GM12892 (cell line): ENCODE results near the gene PTPN20.

Experiments
- POLR2A ChIP-seq: IDR thresholded peaks from 2 replicates; pipeline ENCODE4 v1.6.1; 2011; ENCODE audit warnings: low read depth, low read length, control low read depth
- POLR2AphosphoS5 ChIP-seq: IDR thresholded peaks from 2 replicates; pipeline ENCODE4 v1.6.1; 2011; ENCODE audit warnings: low read depth, low read length, control low read depth
- TAF1 ChIP-seq: IDR thresholded peaks from 2 replicates; pipeline ENCODE4 v1.6.1; 2011; ENCODE audit warnings: low read depth, mild to moderate bottlenecking, control low read depth, low read length, borderline replicate concordance

DNA sequence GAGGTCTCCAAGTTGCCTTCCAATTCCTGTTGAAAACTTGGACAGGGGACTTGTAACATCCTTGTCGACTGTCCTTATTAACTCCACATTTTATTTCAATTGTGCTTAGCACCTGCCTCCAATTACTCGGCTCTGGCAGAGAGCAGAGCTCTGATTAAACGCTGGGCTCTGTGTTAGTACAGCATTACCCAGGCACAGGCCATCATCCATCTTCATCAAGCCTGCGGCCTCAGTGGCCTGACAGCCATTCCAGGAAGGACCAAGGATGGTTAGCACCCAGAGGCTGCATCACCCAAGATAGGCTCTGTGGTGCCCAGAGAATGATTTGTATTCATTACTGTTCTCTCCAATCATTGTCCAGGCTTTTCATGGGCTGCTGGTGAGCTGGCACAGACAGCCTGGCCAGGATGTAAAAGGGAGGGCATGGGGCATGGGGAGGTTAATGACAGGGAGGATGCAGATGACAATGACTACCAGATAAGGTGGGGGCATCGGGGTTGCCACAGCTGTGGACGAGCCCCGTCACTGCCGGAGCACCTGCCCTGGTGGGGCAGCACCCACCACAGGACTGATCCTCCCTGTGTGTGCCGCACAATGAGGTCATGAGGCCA lies 123.3 kb downstream of the PTPN20 start:
- no peak for TF ChIP-seq POLR2A
- no peak for TF ChIP-seq TAF1
- TF ChIP-seq POLR2AphosphoS5 = no peak
